ENCODE measurements around the gene UTP25.
A peak's percentile ranks its signal among the peaks of the same experiment; 100 is the strongest.

Gene UTP25

GRCh38 chr1:209839875-209840546 is 12.2 kb downstream of the UTP25 start:
- DNase-seq (ENCODE audit: low read depth): peak; percentile 93

GRCh38 chr1:209840611-209841010 is 12.8 kb downstream of the UTP25 start:
- no peak for DNase-seq (ENCODE audit: low read depth)

GRCh38 chr1:209844695-209845407 is 17.1 kb downstream of the UTP25 start:
- no peak for DNase-seq (ENCODE audit: low read depth)

- no peak for DNase-seq (ENCODE audit: low read depth)
These were observed 17.6 kb downstream of the UTP25 start for GRCh38 chr1:209845408-209845725.

GRCh38 chr1:209849388-209849787 is 21.6 kb downstream of the UTP25 start:
- no peak for DNase-seq (ENCODE audit: low read depth)

- DNase-seq (ENCODE audit: low read depth): peak; percentile 85
These were observed 22.7 kb downstream of the UTP25 start for GRCh38 chr1:209850342-209850979.

GRCh38 chr1:209853676-209854075 is 25.9 kb downstream of the UTP25 start:
- no peak for DNase-seq (ENCODE audit: low read depth)

- DNase-seq (ENCODE audit: low read depth): peak; percentile 31
These were observed 26.4 kb downstream of the UTP25 start for GRCh38 chr1:209854196-209854595.

GRCh38 chr1:209855006-209855405 is 27.2 kb downstream of the UTP25 start:
- DNase-seq (ENCODE audit: low read depth): no peak

GRCh38 chr1:209855623-209856022 is 27.9 kb downstream of the UTP25 start:
- no peak for DNase-seq (ENCODE audit: low read depth)

GRCh38 chr1:209858561-209859103 is 30.9 kb downstream of the UTP25 start:
- DNase-seq (ENCODE audit: low read depth): no peak

- DNase-seq (ENCODE audit: low read depth): peak; percentile 81
These were observed 32.6 kb downstream of the UTP25 start for GRCh38 chr1:209860293-209860881.

GRCh38 chr1:209861242-209861641 is 33.5 kb downstream of the UTP25 start:
- DNase-seq (ENCODE audit: low read depth): no peak

- DNase-seq (ENCODE audit: low read depth): no peak
These were observed 34.9 kb downstream of the UTP25 start for GRCh38 chr1:209862391-209863356.

GRCh38 chr1:209863766-209864485 is 36.2 kb downstream of the UTP25 start:
- DNase-seq (ENCODE audit: low read depth): no peak

GRCh38 chr1:209866201-209866600 is 38.4 kb downstream of the UTP25 start:
- no peak for DNase-seq (ENCODE audit: low read depth)

- DNase-seq (ENCODE audit: low read depth): peak; percentile 86
These were observed 41.7 kb downstream of the UTP25 start for GRCh38 chr1:209869291-209870149.

- peak; percentile 75 for DNase-seq (ENCODE audit: low read depth)
These were observed 42.5 kb downstream of the UTP25 start for GRCh38 chr1:209870151-209870831.

GRCh38 chr1:209871006-209871405 is 43.2 kb downstream of the UTP25 start:
- DNase-seq (ENCODE audit: low read depth): no peak

Measured in fibroblast of gingiva (primary cell).